ENCODE measurements around the gene ODAD3.
A peak's percentile ranks its signal among the peaks of the same experiment; 100 is the strongest.
"Not testable (repeated sequence)": the region's sequence is repeated elsewhere in the genome, so short reads cannot be mapped to it uniquely, and the experiment has no call there.

The ODAD3 gene

GRCh38 chr19:11435057-11435832 is at the start of gene ODAD3, which contains the start of gene PRKCSH:
TSS of gene ODAD3 (minus strand) at chr19:11435121. CDS start at chr19:11435016, 105 bp downstream.
TSS of gene PRKCSH (plus strand) at chr19:11435635. CDS start at chr19:11436118, 483 bp downstream.
- DNase-seq (ENCODE audit: insufficient read length, low spot score) = peak; percentile 99
- peak; percentile 99 for FAIRE-seq

- no peak for FAIRE-seq
- DNase-seq (ENCODE audit: insufficient read length, low spot score) = no peak
These were observed 48.6 kb upstream of the ODAD3 start for GRCh38 chr19:11483366-11484111.

GRCh38 chr19:11482384-11483050 is 47.6 kb upstream of the ODAD3 start:
- FAIRE-seq (peak; percentile 69), DNase-seq (ENCODE audit: insufficient read length, low spot score) (peak; percentile 96)

- FAIRE-seq (peak; percentile 96), DNase-seq (ENCODE audit: insufficient read length, low spot score) (peak; percentile 99)
These were observed 46.8 kb upstream of the ODAD3 start for GRCh38 chr19:11481534-11482383.

GRCh38 chr19:11480715-11481533 is 46.0 kb upstream of the ODAD3 start, which contains the start of gene ELAVL3:
TSS of gene ELAVL3 (minus strand) at chr19:11481046. CDS start at chr19:11480608, 438 bp downstream.
- DNase-seq (ENCODE audit: insufficient read length, low spot score) = no peak
- no peak for FAIRE-seq

GRCh38 chr19:11479898-11480714 is 45.2 kb upstream of the ODAD3 start:
- FAIRE-seq (no peak), DNase-seq (ENCODE audit: insufficient read length, low spot score) (no peak)

- FAIRE-seq (no peak), DNase-seq (ENCODE audit: insufficient read length, low spot score) (no peak)
These were observed 44.4 kb upstream of the ODAD3 start for GRCh38 chr19:11479090-11479897.

GRCh38 chr19:11478167-11479089 is 43.5 kb upstream of the ODAD3 start:
- FAIRE-seq (no peak), DNase-seq (ENCODE audit: insufficient read length, low spot score) (no peak)

GRCh38 chr19:11475861-11476260 is 40.9 kb upstream of the ODAD3 start:
- DNase-seq (ENCODE audit: insufficient read length, low spot score) (no peak), FAIRE-seq (no peak)

- FAIRE-seq; DNase-seq (ENCODE audit: insufficient read length, low spot score): not testable (repeated sequence)
These were observed 40.4 kb upstream of the ODAD3 start for GRCh38 chr19:11475343-11475742.

- FAIRE-seq = no peak
- DNase-seq (ENCODE audit: insufficient read length, low spot score) = no peak
These were observed 38.8 kb upstream of the ODAD3 start for GRCh38 chr19:11473725-11474124.

GRCh38 chr19:11468266-11468845 is 33.4 kb upstream of the ODAD3 start:
- not testable (repeated sequence) for DNase-seq (ENCODE audit: insufficient read length, low spot score); FAIRE-seq

- DNase-seq (ENCODE audit: insufficient read length, low spot score) (no peak), FAIRE-seq (no peak)
These were observed 30.7 kb upstream of the ODAD3 start for GRCh38 chr19:11465600-11465999.

GRCh38 chr19:11464333-11465265 is 29.7 kb upstream of the ODAD3 start:
- DNase-seq (ENCODE audit: insufficient read length, low spot score) (no peak), FAIRE-seq (peak; percentile 100)

GRCh38 chr19:11463391-11463790 is 28.5 kb upstream of the ODAD3 start:
- no peak for DNase-seq (ENCODE audit: insufficient read length, low spot score)

More at GRCh38 chr19:11463391-11463790, 28.5 kb upstream of the ODAD3 start:
- no peak for FAIRE-seq
